HL-60/S4 treated with retinoic acid at 250 ng/mL for 4 days and 3 days (cell line): ENCODE data around the gene PSMD10.

Source experiments
- in situ Hi-C: fragments of 300-500 bp; cut with MboI; formaldehyde crosslinking; loops from 2 replicates; pipeline ENCODE4 v1.7.0; 2022; ENCODE audit warnings: low sequenced_read_pairs

Gene PSMD10

GRCh38 chrX:108091264-108091877, at the start of gene PSMD10, which contains the start of gene ATG4A:
Gene PSMD10, minus strand, starts transcription at chrX:108091542. Its CDS starts 22 bp downstream, at chrX:108091520.
Gene ATG4A, plus strand, starts transcription at chrX:108091778. Its CDS starts 49 bp downstream, at chrX:108091827.
- in situ Hi-C loops, result no loop called here

GRCh38 chrX:108138814-108139702, 47.7 kb upstream of the PSMD10 start:
- in situ Hi-C loops, result no loop called here

GRCh38 chrX:108134724-108135123, 43.4 kb upstream of the PSMD10 start:
- in situ Hi-C loops, result no loop called here

GRCh38 chrX:108132876-108133275, 41.5 kb upstream of the PSMD10 start:
- in situ Hi-C loops, result no loop called here

GRCh38 chrX:108132034-108132433, 40.7 kb upstream of the PSMD10 start:
- in situ Hi-C loops, result no loop called here

GRCh38 chrX:108131471-108131870, 40.1 kb upstream of the PSMD10 start:
- in situ Hi-C loops, result no loop called here

GRCh38 chrX:108130889-108131288, 39.5 kb upstream of the PSMD10 start:
- in situ Hi-C loops, result no loop called here

GRCh38 chrX:108127152-108127551, 35.8 kb upstream of the PSMD10 start:
- in situ Hi-C loops, result no loop called here

GRCh38 chrX:108126661-108127060, 35.3 kb upstream of the PSMD10 start:
- in situ Hi-C loops, result no loop called here

- in situ Hi-C loops, result no loop called here
Measured at GRCh38 chrX:108123591-108124366, 32.4 kb upstream of the PSMD10 start.

- in situ Hi-C loops, result no loop called here
Measured at GRCh38 chrX:108122748-108123147, 31.4 kb upstream of the PSMD10 start.

GRCh38 chrX:108121291-108121690, 29.9 kb upstream of the PSMD10 start:
- in situ Hi-C loops, result no loop called here

GRCh38 chrX:108117988-108118387, 26.6 kb upstream of the PSMD10 start:
- in situ Hi-C loops, result no loop called here

GRCh38 chrX:108114541-108114940, 23.2 kb upstream of the PSMD10 start:
- in situ Hi-C loops, result no loop called here

- in situ Hi-C loops, result no loop called here
Measured at GRCh38 chrX:108105473-108105872, 14.1 kb upstream of the PSMD10 start.

- in situ Hi-C loops, result no loop called here
Measured at GRCh38 chrX:108097380-108097779, 6.0 kb upstream of the PSMD10 start.

GRCh38 chrX:108091878-108092291, 543 bp upstream of the PSMD10 start:
- in situ Hi-C loops, result no loop called here

GRCh38 chrX:108090491-108091263, 665 bp downstream of the PSMD10 start:
- in situ Hi-C loops, result no loop called here

- in situ Hi-C loops, result no loop called here
Measured at GRCh38 chrX:108088511-108088910, 2.8 kb downstream of the PSMD10 start.

GRCh38 chrX:108087792-108088191, 3.5 kb downstream of the PSMD10 start:
- in situ Hi-C loops, result no loop called here

- in situ Hi-C loops, result no loop called here
Measured at GRCh38 chrX:108081110-108081509, 10.2 kb downstream of the PSMD10 start.
